A549 (cell line): ENCODE results near the gene WT1.

Source experiments
- CEBPB ChIP-seq, 2 experiments: fragments of >200 bp in 1 of 2; sonication (Bioruptor Twin) in 1 of 2; formaldehyde crosslinking in 1 of 2; IDR thresholded peaks; 2 replicates each; pipeline ENCODE4 v1.6.1; 2012 to 2016
- EP300 ChIP-seq, 2 experiments: fragments of >200 bp; sonication (Bioruptor Twin); formaldehyde crosslinking; IDR thresholded peaks; 2 replicates in 1 of 2; 3 replicates in 1 of 2; pipeline ENCODE4 v1.6.1; 2016 to 2017
- HOXA7 ChIP-seq: fragments of 250-450 bp; sonication (Bioruptor Pico); IDR thresholded peaks from 2 replicates; pipeline ENCODE4 v1.5.0; 2020; ENCODE audit warnings: mild to moderate bottlenecking, moderate library complexity
- POLR2A ChIP-seq: IDR thresholded peaks from 2 replicates; pipeline ENCODE4 v1.6.1; 2012; ENCODE audit warnings: mild to moderate bottlenecking, low read length
- RCOR1 ChIP-seq: fragments of 150-350 bp; IDR thresholded peaks from 2 replicates; pipeline ENCODE4 v1.6.1; 2014; ENCODE audit warnings: antibody characterized with exemption, low read length, low read depth
- TF ChIP-seq, protein P1 (sequence below): IDR thresholded peaks from 2 replicates; pipeline ENCODE4 v1.6.1; 2012; ENCODE audit warnings: low read depth, borderline replicate concordance
- TF ChIP-seq, protein P2 (sequence below): fragments of 200-600 bp; sonication (generic); IDR thresholded peaks from 2 replicates; pipeline ENCODE4 v1.6.1; 2016; ENCODE audit warnings: antibody characterized with exemption, mild to moderate bottlenecking, moderate library complexity

DNA sequence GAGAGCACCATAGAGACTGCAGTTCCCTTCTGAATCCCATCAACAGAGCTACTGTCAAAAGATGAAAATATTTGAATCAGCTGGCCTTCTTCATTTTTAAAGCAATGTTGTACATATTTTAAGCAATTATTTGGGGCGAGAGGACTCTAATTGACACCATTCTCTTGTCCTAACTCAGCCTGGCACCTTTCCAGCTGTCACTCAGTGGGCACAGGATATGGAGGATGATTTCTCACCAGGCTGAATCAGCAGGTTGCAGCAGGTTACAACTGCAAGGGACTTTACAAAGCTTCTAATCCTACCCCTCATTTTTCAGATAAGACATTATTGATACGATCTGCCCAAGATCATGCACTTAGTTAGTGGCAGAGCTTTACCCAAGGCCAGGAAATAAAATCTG, 11.9 kb upstream of the WT1 start:
- TF ChIP-seq, protein P1, sequence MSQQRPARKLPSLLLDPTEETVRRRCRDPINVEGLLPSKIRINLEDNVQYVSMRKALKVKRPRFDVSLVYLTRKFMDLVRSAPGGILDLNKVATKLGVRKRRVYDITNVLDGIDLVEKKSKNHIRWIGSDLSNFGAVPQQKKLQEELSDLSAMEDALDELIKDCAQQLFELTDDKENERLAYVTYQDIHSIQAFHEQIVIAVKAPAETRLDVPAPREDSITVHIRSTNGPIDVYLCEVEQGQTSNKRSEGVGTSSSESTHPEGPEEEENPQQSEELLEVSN = no peak
- TF ChIP-seq EP300 (IDR thresholded peaks at IDR 0.05) (no peak), RCOR1 (no peak), CEBPB (IDR thresholded peaks at IDR 0.05) (no peak), POLR2A (no peak), HOXA7 (no peak)
- TF ChIP-seq, protein P2, sequence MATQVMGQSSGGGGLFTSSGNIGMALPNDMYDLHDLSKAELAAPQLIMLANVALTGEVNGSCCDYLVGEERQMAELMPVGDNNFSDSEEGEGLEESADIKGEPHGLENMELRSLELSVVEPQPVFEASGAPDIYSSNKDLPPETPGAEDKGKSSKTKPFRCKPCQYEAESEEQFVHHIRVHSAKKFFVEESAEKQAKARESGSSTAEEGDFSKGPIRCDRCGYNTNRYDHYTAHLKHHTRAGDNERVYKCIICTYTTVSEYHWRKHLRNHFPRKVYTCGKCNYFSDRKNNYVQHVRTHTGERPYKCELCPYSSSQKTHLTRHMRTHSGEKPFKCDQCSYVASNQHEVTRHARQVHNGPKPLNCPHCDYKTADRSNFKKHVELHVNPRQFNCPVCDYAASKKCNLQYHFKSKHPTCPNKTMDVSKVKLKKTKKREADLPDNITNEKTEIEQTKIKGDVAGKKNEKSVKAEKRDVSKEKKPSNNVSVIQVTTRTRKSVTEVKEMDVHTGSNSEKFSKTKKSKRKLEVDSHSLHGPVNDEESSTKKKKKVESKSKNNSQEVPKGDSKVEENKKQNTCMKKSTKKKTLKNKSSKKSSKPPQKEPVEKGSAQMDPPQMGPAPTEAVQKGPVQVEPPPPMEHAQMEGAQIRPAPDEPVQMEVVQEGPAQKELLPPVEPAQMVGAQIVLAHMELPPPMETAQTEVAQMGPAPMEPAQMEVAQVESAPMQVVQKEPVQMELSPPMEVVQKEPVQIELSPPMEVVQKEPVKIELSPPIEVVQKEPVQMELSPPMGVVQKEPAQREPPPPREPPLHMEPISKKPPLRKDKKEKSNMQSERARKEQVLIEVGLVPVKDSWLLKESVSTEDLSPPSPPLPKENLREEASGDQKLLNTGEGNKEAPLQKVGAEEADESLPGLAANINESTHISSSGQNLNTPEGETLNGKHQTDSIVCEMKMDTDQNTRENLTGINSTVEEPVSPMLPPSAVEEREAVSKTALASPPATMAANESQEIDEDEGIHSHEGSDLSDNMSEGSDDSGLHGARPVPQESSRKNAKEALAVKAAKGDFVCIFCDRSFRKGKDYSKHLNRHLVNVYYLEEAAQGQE = no peak
